Activated CD4-positive, alpha-beta T cell treated with anti-CD3 and anti-CD28 coated beads, Interleukin-2, amount 50 U/mL, for 4 hours (primary cell): Measurements from ENCODE around the gene KCNAB3.

Experiments
- DNase-seq, 2 experiments: peaks; one replicate each; pipeline ENCODE4 v3.0.0-alpha.2; 2020

KCNAB3 gene

GRCh38 chr17:7873051-7873450, 56.6 kb downstream of the KCNAB3 start:
- no peak for DNase-seq
